IPS-18a (cell line): ENCODE results near the gene PRDX6.
"Not testable (repeated sequence)": the region's sequence is repeated elsewhere in the genome, so short reads cannot be mapped to it uniquely, and the experiment has no call there.

ENCODE experiments used
- H3K27ac ChIP-seq: one replicate; pipeline ENCODE4 v1.5.1; 2013; ENCODE audit warnings: low read length
- H3K27me3 ChIP-seq: one replicate; pipeline ENCODE4 v1.6.1; 2013; ENCODE audit warnings: mild to moderate bottlenecking, low read length; ENCODE audit not compliant: control insufficient read depth, insufficient read depth
- H3K36me3 ChIP-seq: one replicate; pipeline ENCODE4 v1.6.1; 2013; ENCODE audit warnings: low read depth, low read length; ENCODE audit not compliant: control insufficient read depth
- H3K4me1 ChIP-seq: one replicate; pipeline ENCODE4 v1.6.1; 2013; ENCODE audit warnings: low read depth, low read length; ENCODE audit not compliant: control insufficient read depth
- H3K4me3 ChIP-seq: one replicate; pipeline ENCODE4 v1.5.1; 2013; ENCODE audit warnings: low read length
- H3K9ac ChIP-seq: one replicate; pipeline ENCODE4 v1.6.1; 2013; ENCODE audit warnings: mild to moderate bottlenecking, low read length, moderate library complexity
- H3K9me3 ChIP-seq: one replicate; pipeline ENCODE4 v1.6.1; 2013; ENCODE audit warnings: low read depth, low read length; ENCODE audit not compliant: control insufficient read depth

PRDX6 gene

DNA sequence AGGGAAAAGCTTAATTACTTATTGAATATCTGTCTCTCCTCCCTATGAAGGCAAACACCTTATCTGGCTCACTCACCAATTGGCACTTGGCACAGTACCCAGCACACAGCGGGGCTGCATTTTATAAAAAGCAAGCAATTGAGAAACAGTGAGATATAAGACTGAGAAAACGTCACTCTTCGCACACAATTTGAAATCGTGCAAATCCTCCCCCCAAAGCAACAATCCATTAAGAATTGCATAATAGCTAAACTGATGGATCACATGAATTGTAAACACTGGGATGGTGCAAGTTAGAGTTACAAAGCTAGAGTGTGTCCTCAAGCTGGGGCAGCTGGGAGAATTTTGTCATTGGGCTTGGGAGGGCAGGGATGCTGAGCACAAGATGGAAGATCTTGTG, 27.1 kb downstream of the PRDX6 start:
- no peak overlapping the region for H3K27ac ChIP-seq
- H3K36me3 ChIP-seq, result no peaks in the 10 kb centered on the region
- H3K4me3 ChIP-seq, result no peak overlapping the region
- H3K27me3 ChIP-seq, result no peaks in the 10 kb centered on the region
- no peaks in the 10 kb centered on the region for H3K9me3 ChIP-seq
- no peak overlapping the region for H3K9ac ChIP-seq
- peaks cover 13% of the 10 kb centered on the region for H3K4me1 ChIP-seq

DNA sequence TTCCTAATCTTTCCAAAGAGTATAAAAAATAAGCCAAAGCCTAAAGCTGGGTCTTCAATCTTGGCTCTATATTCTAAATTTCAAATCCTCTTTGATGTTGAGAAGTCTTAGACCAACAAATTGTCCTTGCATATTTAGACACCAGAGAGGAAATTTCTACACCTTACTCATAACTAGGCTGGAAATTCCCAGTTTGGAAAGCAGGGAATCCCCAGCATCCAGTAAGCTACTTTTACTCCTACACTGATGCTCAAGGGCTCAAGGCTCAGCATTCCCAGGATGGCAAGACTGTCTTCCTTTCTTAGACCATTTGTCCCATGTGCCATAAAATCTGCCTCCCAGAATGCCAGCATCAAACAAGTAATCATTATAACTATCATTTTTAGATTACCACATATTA, 28.3 kb downstream of the PRDX6 start:
- no peaks in the 10 kb centered on the region for H3K36me3 ChIP-seq
- peaks cover 13% of the 10 kb centered on the region for H3K4me1 ChIP-seq
- H3K9me3 ChIP-seq, result no peaks in the 10 kb centered on the region
- H3K9ac ChIP-seq, result no peak overlapping the region
- no peak overlapping the region for H3K4me3 ChIP-seq
- no peaks in the 10 kb centered on the region for H3K27me3 ChIP-seq
- H3K27ac ChIP-seq, result no peak overlapping the region

DNA sequence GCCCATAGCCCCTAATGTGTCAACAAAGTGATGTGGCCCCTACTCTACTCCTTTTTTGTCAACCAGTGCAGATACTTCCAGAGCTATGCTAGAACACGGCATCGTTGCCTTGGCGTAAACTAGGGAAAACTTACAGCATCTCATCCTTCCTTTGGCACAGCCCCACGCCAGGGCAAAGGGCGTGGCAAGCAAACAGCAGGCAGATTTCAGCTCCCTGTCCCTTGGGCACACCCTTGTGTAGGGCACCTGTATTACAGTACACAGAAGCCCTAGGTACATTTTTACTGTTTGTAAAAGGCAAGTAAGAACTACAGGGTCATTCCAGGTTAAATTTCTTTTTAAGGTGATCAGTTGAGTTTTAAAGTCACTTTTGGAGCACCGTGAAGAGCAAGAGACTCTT, 29.3 kb downstream of the PRDX6 start:
- H3K4me3 ChIP-seq, result no peak overlapping the region
- no peak overlapping the region for H3K9ac ChIP-seq
- no peak overlapping the region for H3K27ac ChIP-seq

GRCh38 chr1:173507205-173507846, 30.2 kb downstream of the PRDX6 start:
- H3K4me1 ChIP-seq, result peaks cover 13% of the 10 kb centered on the region
- no peaks in the 10 kb centered on the region for H3K9me3 ChIP-seq
- H3K27me3 ChIP-seq, result no peaks in the 10 kb centered on the region
- H3K9ac ChIP-seq, result no peak overlapping the region
- H3K4me3 ChIP-seq, result no peak overlapping the region
- H3K36me3 ChIP-seq, result no peaks in the 10 kb centered on the region
- H3K27ac ChIP-seq, result peak overlapping the region; percentile 13

More for the DNA sequence above, 29.3 kb downstream of the PRDX6 start:
- Histone ChIP-seq H3K9me3 (no peaks in the 10 kb centered on the region), H3K4me1 (peaks cover 13% of the 10 kb centered on the region), H3K36me3 (no peaks in the 10 kb centered on the region), H3K27me3 (no peaks in the 10 kb centered on the region)

- Histone ChIP-seq H3K9me3 (no peaks in the 10 kb centered on the region), H3K4me3 (no peak overlapping the region), H3K9ac (no peak overlapping the region), H3K4me1 (peaks cover 13% of the 10 kb centered on the region), H3K27me3 (no peaks in the 10 kb centered on the region), H3K27ac (peak overlapping the region; percentile 13), H3K36me3 (no peaks in the 10 kb centered on the region)
These were observed 30.7 kb downstream of the PRDX6 start for GRCh38 chr1:173507847-173508209.

DNA sequence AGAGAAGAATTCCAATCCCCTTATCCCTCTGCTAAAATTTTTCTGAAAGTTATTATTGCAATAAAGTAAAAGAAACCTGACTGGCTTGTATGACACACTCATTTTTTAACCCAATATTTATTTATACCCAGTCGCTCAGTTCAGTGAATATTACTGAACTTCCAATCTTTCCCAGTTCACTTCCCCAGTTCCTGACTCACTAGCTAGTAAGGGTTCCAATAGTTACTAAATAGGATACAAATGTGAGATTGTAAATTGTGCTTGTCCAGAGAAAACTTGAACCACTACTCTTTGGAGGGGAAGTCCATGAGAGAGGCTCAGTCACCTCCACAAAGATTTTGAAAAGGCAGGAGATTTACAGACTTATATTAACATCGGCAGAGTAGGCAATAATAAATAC, 31.4 kb downstream of the PRDX6 start:
- Histone ChIP-seq H3K27ac (no peak overlapping the region), H3K9ac (no peak overlapping the region), H3K4me3 (no peak overlapping the region)

GRCh38 chr1:173509797-173510196, 32.7 kb downstream of the PRDX6 start:
- H3K9ac ChIP-seq, result no peak overlapping the region
- no peaks in the 10 kb centered on the region for H3K36me3 ChIP-seq
- no peak overlapping the region for H3K4me3 ChIP-seq
- no peak overlapping the region for H3K27ac ChIP-seq
- peaks cover 13% of the 10 kb centered on the region for H3K4me1 ChIP-seq
- H3K27me3 ChIP-seq, result no peaks in the 10 kb centered on the region
- no peaks in the 10 kb centered on the region for H3K9me3 ChIP-seq

More for the DNA sequence above, 31.4 kb downstream of the PRDX6 start:
- H3K36me3 ChIP-seq, result no peaks in the 10 kb centered on the region
- peaks cover 13% of the 10 kb centered on the region for H3K4me1 ChIP-seq
- H3K27me3 ChIP-seq, result no peaks in the 10 kb centered on the region
- H3K9me3 ChIP-seq, result no peaks in the 10 kb centered on the region

GRCh38 chr1:173514503-173514902, 37.4 kb downstream of the PRDX6 start:
- H3K4me1 ChIP-seq, result peaks cover 10% of the 10 kb centered on the region
- H3K9me3 ChIP-seq, H3K36me3 ChIP-seq, H3K27me3 ChIP-seq, H3K9ac ChIP-seq, H3K4me3 ChIP-seq, H3K27ac ChIP-seq: not testable (repeated sequence)

DNA sequence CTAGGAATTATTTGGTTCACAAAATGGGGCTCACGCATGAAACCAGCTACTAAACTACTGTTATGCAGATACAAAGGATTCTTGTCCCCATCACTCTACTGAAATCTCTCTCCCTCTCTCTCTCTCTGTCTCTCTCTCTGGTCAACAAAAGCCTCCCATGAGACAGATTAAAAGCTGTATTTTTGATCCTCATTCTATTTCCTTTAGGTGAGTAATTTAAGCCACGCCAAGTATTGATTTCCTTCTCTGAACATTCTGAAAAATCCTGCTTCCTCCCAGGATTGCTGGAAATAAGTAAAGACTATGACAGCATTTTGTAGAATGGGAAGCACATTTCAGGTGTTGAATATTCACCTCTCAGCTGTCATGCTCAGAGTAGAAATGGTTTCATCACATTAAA, 43.7 kb downstream of the PRDX6 start:
- Histone ChIP-seq H3K27me3 (no peaks in the 10 kb centered on the region), H3K36me3 (no peaks in the 10 kb centered on the region), H3K4me1 (peaks cover 13% of the 10 kb centered on the region), H3K9me3 (no peaks in the 10 kb centered on the region), H3K9ac (no peak overlapping the region), H3K27ac (no peak overlapping the region), H3K4me3 (no peak overlapping the region)

GRCh38 chr1:173523329-173523728, 46.2 kb downstream of the PRDX6 start:
- no peaks in the 10 kb centered on the region for H3K36me3 ChIP-seq

DNA sequence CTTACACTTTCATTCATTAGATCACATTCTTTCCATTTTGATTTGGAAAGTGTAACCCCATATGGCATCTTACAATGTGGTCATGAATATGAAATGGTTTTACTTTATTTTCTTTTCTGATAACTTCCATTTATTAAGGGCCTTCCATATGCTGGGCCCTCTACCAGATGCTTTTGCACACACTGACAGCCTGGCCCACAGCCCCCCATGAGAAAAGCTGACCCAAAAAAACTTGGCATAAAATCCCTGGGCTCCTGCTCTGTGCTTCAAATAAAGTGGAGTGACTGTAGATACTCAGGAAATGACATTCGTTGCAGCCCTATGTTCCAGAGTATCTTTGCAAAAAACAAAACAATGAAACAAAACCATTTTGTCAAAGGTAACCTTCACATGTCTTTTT, 48.8 kb downstream of the PRDX6 start:
- no peaks in the 10 kb centered on the region for H3K9me3 ChIP-seq
- H3K27me3 ChIP-seq, result no peaks in the 10 kb centered on the region
- no peak overlapping the region for H3K9ac ChIP-seq
- no peak overlapping the region for H3K27ac ChIP-seq
- H3K4me3 ChIP-seq, result no peak overlapping the region
- peaks cover 11% of the 10 kb centered on the region for H3K4me1 ChIP-seq
- no peaks in the 10 kb centered on the region for H3K36me3 ChIP-seq

More at GRCh38 chr1:173523329-173523728, 46.2 kb downstream of the PRDX6 start:
- H3K9me3 ChIP-seq, result no peaks in the 10 kb centered on the region
- H3K27ac ChIP-seq, result no peak overlapping the region
- peaks cover 17% of the 10 kb centered on the region for H3K4me1 ChIP-seq
- no peak overlapping the region for H3K4me3 ChIP-seq
- H3K9ac ChIP-seq, result no peak overlapping the region
- no peaks in the 10 kb centered on the region for H3K27me3 ChIP-seq

DNA sequence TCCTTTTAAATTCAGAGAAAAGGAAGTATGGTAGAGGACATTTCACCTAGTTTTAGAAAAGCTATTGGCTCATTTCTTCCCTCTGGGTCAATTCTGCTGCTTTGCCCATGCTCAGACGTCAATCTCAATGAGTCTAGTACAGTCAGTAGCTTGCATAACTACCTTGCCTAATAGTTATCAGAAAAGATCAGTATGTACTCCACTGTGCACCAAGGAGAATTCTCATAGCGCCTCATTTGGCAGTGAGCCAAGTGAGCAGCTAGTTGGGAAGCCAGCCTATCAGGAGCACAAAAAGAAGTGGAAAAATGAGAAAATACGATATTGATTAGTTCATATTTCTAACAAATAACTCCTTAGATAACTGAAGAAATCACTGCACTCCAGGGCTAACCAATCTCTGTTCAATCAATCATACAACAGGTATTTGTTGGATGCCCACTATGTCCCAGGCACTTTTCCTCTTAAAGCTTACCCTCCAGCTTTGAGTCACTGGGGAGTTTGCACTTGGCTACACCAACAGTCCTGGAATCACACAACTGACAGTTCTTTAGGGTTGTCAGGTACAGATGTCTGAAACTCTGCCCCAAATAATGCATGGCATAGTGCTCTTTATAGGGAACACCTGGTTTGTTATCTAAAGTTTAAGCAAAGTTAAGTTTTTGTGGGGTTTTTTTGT, 50.2 kb downstream of the PRDX6 start:
- no peak overlapping the region for H3K27ac ChIP-seq
- no peak overlapping the region for H3K9ac ChIP-seq
- H3K9me3 ChIP-seq, result no peaks in the 10 kb centered on the region
- H3K36me3 ChIP-seq, result no peaks in the 10 kb centered on the region
- H3K4me3 ChIP-seq, result no peak overlapping the region
- no peaks in the 10 kb centered on the region for H3K27me3 ChIP-seq
- peaks cover 21% of the 10 kb centered on the region for H3K4me1 ChIP-seq
